Measurements from ENCODE around the gene SHANK3.

DNA sequence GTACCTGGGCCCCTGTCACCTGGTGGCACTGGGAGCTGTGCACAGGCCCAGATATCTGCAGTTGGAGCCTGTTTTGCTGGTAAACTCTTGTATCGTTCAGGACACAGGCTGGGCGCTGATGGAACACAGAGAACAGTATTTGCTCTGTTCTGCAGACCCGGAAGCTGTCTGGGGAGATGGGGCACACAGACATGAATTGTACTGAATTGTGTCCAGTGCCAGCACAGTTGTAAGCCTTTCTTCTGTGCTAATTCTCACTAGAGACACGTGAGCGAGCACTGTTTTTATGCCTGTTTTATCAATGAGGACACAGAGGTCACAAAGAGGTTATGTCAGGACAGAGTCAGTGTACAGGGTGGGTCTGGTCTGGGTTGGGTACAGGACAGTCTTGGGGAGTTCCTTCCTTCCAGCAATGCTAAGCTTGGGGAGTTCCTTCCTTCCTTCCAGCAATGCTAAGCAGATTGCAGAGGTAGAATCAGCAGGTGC, 41.0 kb downstream of the SHANK3 start:
- TF ChIP-seq, protein P1, sequence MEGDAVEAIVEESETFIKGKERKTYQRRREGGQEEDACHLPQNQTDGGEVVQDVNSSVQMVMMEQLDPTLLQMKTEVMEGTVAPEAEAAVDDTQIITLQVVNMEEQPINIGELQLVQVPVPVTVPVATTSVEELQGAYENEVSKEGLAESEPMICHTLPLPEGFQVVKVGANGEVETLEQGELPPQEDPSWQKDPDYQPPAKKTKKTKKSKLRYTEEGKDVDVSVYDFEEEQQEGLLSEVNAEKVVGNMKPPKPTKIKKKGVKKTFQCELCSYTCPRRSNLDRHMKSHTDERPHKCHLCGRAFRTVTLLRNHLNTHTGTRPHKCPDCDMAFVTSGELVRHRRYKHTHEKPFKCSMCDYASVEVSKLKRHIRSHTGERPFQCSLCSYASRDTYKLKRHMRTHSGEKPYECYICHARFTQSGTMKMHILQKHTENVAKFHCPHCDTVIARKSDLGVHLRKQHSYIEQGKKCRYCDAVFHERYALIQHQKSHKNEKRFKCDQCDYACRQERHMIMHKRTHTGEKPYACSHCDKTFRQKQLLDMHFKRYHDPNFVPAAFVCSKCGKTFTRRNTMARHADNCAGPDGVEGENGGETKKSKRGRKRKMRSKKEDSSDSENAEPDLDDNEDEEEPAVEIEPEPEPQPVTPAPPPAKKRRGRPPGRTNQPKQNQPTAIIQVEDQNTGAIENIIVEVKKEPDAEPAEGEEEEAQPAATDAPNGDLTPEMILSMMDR (IDR thresholded peaks at IDR 0.05), result no peak
- TF ChIP-seq RFX5 (IDR thresholded peaks at IDR 0.05; ENCODE audit: low read length) (no peak), RCOR1 (IDR thresholded peaks at IDR 0.05; ENCODE audit: low read length) (no peak), EZH2phosphoT487 (IDR thresholded peaks at IDR 0.05; ENCODE audit: borderline replicate concordance, low read depth) (no peak), EP300 (IDR thresholded peaks at IDR 0.05; ENCODE audit: borderline replicate concordance in 1 of 2, low read depth in 1 of 2, low read length in 1 of 2) (no peak), SMC3 (IDR thresholded peaks at IDR 0.05; ENCODE audit: low read depth, low read length) (no peak)
- TF ChIP-seq, protein P2, sequence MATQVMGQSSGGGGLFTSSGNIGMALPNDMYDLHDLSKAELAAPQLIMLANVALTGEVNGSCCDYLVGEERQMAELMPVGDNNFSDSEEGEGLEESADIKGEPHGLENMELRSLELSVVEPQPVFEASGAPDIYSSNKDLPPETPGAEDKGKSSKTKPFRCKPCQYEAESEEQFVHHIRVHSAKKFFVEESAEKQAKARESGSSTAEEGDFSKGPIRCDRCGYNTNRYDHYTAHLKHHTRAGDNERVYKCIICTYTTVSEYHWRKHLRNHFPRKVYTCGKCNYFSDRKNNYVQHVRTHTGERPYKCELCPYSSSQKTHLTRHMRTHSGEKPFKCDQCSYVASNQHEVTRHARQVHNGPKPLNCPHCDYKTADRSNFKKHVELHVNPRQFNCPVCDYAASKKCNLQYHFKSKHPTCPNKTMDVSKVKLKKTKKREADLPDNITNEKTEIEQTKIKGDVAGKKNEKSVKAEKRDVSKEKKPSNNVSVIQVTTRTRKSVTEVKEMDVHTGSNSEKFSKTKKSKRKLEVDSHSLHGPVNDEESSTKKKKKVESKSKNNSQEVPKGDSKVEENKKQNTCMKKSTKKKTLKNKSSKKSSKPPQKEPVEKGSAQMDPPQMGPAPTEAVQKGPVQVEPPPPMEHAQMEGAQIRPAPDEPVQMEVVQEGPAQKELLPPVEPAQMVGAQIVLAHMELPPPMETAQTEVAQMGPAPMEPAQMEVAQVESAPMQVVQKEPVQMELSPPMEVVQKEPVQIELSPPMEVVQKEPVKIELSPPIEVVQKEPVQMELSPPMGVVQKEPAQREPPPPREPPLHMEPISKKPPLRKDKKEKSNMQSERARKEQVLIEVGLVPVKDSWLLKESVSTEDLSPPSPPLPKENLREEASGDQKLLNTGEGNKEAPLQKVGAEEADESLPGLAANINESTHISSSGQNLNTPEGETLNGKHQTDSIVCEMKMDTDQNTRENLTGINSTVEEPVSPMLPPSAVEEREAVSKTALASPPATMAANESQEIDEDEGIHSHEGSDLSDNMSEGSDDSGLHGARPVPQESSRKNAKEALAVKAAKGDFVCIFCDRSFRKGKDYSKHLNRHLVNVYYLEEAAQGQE (IDR thresholded peaks at IDR 0.05; ENCODE audit: low read depth, low read length), result no peak
